Endodermal cell (in vitro differentiated cells): ENCODE data around the gene PSTPIP1. TPM values are rescaled to one million over a fixed set of nuclear protein-coding genes. Genes with fewer than 3 reads are reported as not detected.

Experiments
- DNase-seq: peaks from one replicate; pipeline ENCODE4 v3.0.0-alpha.2; 2017
- H3K27ac ChIP-seq: 2 replicates; pipeline ENCODE4 v1.5.1; 2013; ENCODE audit warnings: mild to moderate bottlenecking, low read depth, low read length, moderate library complexity
- H3K27me3 ChIP-seq: 2 replicates; pipeline ENCODE4 v1.6.1; 2013; ENCODE audit warnings: mild to moderate bottlenecking, low read length, moderate library complexity; ENCODE audit not compliant: insufficient read depth, control insufficient read depth, poor library complexity, severe bottlenecking
- H3K36me3 ChIP-seq: 2 replicates; pipeline ENCODE4 v1.7.0; 2013; ENCODE audit warnings: mild to moderate bottlenecking, low read length, moderate library complexity; ENCODE audit not compliant: control insufficient read depth, insufficient read depth
- H3K4me1 ChIP-seq: one replicate; pipeline ENCODE4 v1.7.0; 2013; ENCODE audit warnings: low read length; ENCODE audit not compliant: control insufficient read depth, insufficient read depth
- H3K4me3 ChIP-seq: 2 replicates; pipeline ENCODE4 v1.5.1; 2013; ENCODE audit warnings: mild to moderate bottlenecking, low read length, moderate library complexity
- H3K9ac ChIP-seq: 2 replicates; pipeline ENCODE4 v1.6.1; 2013; ENCODE audit warnings: mild to moderate bottlenecking, low read length, moderate library complexity; ENCODE audit not compliant: poor library complexity, severe bottlenecking; ENCODE audit errors: extremely low read depth
- H3K9me3 ChIP-seq: 2 replicates; pipeline ENCODE4 v1.6.1; 2013; ENCODE audit warnings: mild to moderate bottlenecking, low read length, moderate library complexity; ENCODE audit not compliant: control insufficient read depth
- H3K27ac Mint-ChIP-seq: 2 replicates; pipeline ENCODE4 v1.8.0; 2020; ENCODE audit warnings: mixed read lengths
- H3K27me3 Mint-ChIP-seq: 2 replicates; pipeline ENCODE4 v1.8.0; 2021; ENCODE audit warnings: mild to moderate bottlenecking, mixed read lengths; ENCODE audit not compliant: insufficient read depth
- H3K36me3 Mint-ChIP-seq: 2 replicates; pipeline ENCODE4 v1.8.0; 2020; ENCODE audit warnings: low read depth, mixed read lengths
- H3K4me1 Mint-ChIP-seq: 2 replicates; pipeline ENCODE4 v1.8.0; 2020; ENCODE audit warnings: mixed read lengths
- H3K4me3 Mint-ChIP-seq: 2 replicates; pipeline ENCODE4 v1.8.0; 2020; ENCODE audit warnings: mild to moderate bottlenecking, moderate library complexity, mixed read lengths
- H3K9me3 Mint-ChIP-seq: 2 replicates; pipeline ENCODE4 v1.8.0; 2020; ENCODE audit warnings: mild to moderate bottlenecking, mixed read lengths
- WGBS, 2 experiments: methylation state at CpG; one replicate each; pipeline versions ENCODE4 v1.1.5 to v1.1.7; 2013; ENCODE audit warnings: missing lambda C conversion rate in 2 of 2, mixed read lengths in 1 of 2; ENCODE audit not compliant: insufficient coverage in 1 of 2, insufficient read length in 1 of 2; 5-methylcytosine and 5-hydroxymethylcytosine counted together
- total RNA-seq, 2 donors: library from RNA; stranded (reverse); fragmentation: NEBNext Ultra II Directional in 1 of 2; extraction: Animal tissue kit (Norgen Biotek cat#: 25700) in 1 of 2; gene quantifications; 2 replicates in 1 of 2; 3 replicates in 1 of 2; pipeline ENCODE4 v1.2.1, GENCODE V29; 2021
- TF ChIP-seq, protein P1 (sequence below): fragments of 200-600 bp; sonication (generic); conservative IDR thresholded peaks from 2 replicates; pipeline ENCODE4 v1.5.0; 2021; ENCODE audit warnings: antibody characterized with exemption, mild to moderate bottlenecking

Gene PSTPIP1
- total RNA-seq, 2 donors from 2014 or later, result 0.29 to 1.5 TPM

DNA sequence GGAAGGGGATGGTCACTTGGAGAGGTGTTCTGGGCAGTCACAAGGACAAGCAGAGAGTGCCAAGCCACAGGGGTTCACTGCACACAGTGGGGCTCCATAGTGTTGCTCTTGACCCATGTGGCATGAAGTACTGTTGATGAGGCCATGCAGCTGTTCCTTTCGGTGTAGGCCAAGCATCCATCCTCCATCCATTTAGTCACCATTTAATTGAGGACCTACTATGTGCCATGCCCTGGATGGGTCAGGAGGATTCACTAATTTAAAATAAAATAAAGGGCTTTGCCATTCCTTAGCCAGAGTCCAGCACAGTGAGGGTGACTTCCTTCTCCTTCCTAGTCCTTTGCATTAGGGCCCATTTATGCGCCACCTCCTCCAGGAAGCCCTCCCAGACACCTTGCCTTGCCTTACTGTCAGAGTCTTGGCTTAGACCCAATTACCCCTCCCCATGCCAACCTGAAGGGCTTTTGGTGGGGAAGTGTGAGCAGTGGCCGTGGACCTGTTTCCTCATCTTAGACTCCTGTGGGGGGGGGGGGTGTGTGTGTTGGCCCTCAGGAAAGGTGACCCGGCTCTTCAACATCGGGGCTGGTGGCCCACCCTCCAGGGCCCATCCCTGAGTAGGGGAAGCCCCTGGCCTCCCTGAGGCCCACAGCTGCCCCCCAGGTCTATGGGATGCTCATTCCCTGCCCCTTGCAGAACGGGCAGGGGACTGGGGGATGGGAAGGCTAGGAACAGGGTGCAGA lies 25.6 kb downstream of the PSTPIP1 start:
- no peaks in the 10 kb centered on the region for H3K36me3 Mint-ChIP-seq
- no peak overlapping the region for H3K27ac ChIP-seq
- WGBS, 2 experiments, result 93 to 96% methylated on average over 2 to 6 of the region's 6 CpGs
- no peaks in the 10 kb centered on the region for H3K9me3 ChIP-seq
- H3K9me3 Mint-ChIP-seq, result no peaks in the 10 kb centered on the region
- peaks cover 13% of the 10 kb centered on the region for H3K27me3 Mint-ChIP-seq
- H3K4me3 Mint-ChIP-seq, result no peak overlapping the region
- no peak overlapping the region for H3K27ac Mint-ChIP-seq
- no peaks in the 10 kb centered on the region for H3K27me3 ChIP-seq
- no peaks in the 10 kb centered on the region for H3K4me1 ChIP-seq
- TF ChIP-seq, protein P1, sequence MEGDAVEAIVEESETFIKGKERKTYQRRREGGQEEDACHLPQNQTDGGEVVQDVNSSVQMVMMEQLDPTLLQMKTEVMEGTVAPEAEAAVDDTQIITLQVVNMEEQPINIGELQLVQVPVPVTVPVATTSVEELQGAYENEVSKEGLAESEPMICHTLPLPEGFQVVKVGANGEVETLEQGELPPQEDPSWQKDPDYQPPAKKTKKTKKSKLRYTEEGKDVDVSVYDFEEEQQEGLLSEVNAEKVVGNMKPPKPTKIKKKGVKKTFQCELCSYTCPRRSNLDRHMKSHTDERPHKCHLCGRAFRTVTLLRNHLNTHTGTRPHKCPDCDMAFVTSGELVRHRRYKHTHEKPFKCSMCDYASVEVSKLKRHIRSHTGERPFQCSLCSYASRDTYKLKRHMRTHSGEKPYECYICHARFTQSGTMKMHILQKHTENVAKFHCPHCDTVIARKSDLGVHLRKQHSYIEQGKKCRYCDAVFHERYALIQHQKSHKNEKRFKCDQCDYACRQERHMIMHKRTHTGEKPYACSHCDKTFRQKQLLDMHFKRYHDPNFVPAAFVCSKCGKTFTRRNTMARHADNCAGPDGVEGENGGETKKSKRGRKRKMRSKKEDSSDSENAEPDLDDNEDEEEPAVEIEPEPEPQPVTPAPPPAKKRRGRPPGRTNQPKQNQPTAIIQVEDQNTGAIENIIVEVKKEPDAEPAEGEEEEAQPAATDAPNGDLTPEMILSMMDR, result no peak
- no peaks in the 10 kb centered on the region for H3K36me3 ChIP-seq
- DNase-seq, result no peak
- no peak overlapping the region for H3K4me3 ChIP-seq
- no peak overlapping the region for H3K9ac ChIP-seq
- H3K4me1 Mint-ChIP-seq, result no peaks in the 10 kb centered on the region

DNA sequence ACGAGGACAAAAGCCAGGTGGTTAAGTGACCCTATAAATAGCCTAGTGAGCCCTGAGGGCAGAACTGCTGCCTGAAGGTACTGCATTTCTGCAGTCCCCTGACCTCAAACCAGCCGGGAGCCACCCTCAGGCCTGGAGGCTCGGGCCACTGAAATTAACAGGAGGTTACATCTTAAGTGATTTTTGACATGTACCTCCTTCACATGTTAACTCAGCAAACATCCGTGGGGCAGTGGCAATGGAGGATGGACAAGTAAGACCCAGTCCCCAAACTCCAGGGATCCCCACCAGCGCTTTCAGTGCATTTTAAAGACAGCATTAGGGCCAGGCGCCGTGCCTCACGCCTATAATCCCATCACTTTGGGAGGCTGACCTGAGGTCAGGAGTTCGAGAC lies 26.2 kb downstream of the PSTPIP1 start:
- Mint-ChIP-seq H3K4me3 (no peak overlapping the region), H3K9me3 (no peaks in the 10 kb centered on the region), H3K36me3 (no peaks in the 10 kb centered on the region), H3K4me1 (no peaks in the 10 kb centered on the region), H3K27me3 (peaks cover 16% of the 10 kb centered on the region), H3K27ac (no peak overlapping the region)
- TF ChIP-seq, protein P1, result no peak
- DNase-seq, result peak; percentile 28
- Histone ChIP-seq H3K4me3 (no peak overlapping the region), H3K36me3 (no peaks in the 10 kb centered on the region), H3K9ac (no peak overlapping the region), H3K27me3 (no peaks in the 10 kb centered on the region), H3K9me3 (no peaks in the 10 kb centered on the region), H3K4me1 (no peaks in the 10 kb centered on the region), H3K27ac (no peak overlapping the region)
- 78 to 94% methylated on average over 7 to 9 of the region's 9 CpGs for WGBS, 2 experiments

DNA sequence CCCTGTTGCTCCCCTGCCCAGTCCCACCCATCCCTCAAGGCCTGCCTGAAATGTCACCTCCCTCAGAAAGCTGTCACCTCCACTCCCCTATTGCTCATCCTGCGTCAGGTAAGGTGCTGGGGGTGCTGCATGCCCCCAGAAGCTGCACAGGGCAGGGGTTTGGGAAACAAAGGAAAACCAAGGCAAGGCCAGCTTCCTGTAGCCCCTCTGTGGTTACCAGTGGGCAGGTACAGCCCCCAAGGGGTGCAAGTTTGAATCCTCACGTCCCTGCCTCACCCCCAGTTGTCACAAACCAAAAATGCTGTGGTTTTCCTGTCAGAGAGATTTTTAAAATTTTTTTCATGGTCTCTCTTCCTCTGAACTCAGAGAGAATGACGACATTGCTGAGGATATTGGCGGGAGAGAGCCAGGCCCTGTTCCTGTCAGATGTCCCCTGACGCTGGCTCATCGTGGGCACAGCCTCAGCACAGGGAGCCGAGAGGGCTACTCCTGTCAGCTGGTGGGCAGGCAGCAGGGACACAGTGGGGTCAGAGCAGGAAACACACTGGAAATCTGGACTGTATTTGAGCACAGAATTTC lies 27.0 kb downstream of the PSTPIP1 start:
- Mint-ChIP-seq H3K27ac (no peak overlapping the region), H3K27me3 (peaks cover 20% of the 10 kb centered on the region), H3K4me1 (no peaks in the 10 kb centered on the region), H3K4me3 (no peak overlapping the region), H3K9me3 (no peaks in the 10 kb centered on the region), H3K36me3 (no peaks in the 10 kb centered on the region)
- Histone ChIP-seq H3K9me3 (no peaks in the 10 kb centered on the region), H3K27me3 (no peaks in the 10 kb centered on the region), H3K4me3 (no peak overlapping the region), H3K4me1 (no peaks in the 10 kb centered on the region), H3K27ac (no peak overlapping the region), H3K36me3 (no peaks in the 10 kb centered on the region), H3K9ac (no peak overlapping the region)
- TF ChIP-seq, protein P1, result no peak
- DNase-seq, result peak; percentile 35
- 82 to 92% methylated on average over 5 to 7 of the region's 7 CpGs for WGBS, 2 experiments
